22Rv1 (cell line): ENCODE measurements around the gene GATAD2B.
"Not testable (repeated sequence)": the region's sequence is repeated elsewhere in the genome, so short reads cannot be mapped to it uniquely, and the experiment has no call there.

Source experiments
- H3K27ac ChIP-seq: fragments of 450-650 bp; 2 replicates; pipeline ENCODE4 v1.5.1; 2017
- CTCF ChIP-seq: fragments of 450-650 bp; IDR thresholded peaks from 2 replicates; pipeline ENCODE4 v1.5.1; 2017; ENCODE audit warnings: mild to moderate bottlenecking
- ZFX ChIP-seq: fragments of 450-650 bp; IDR thresholded peaks from 2 replicates; pipeline ENCODE4 v1.6.1; 2017; ENCODE audit warnings: antibody characterized with exemption, borderline replicate concordance

Gene GATAD2B

GRCh38 chr1:153770797-153771196 is 152.0 kb downstream of the GATAD2B start:
- no peak for TF ChIP-seq ZFX
- TF ChIP-seq CTCF, result no peak

GRCh38 chr1:153769221-153769620 is 153.6 kb downstream of the GATAD2B start:
- TF ChIP-seq CTCF (no peak), ZFX (no peak)
- H3K27ac ChIP-seq, result peak overlapping the region; percentile 37

More at GRCh38 chr1:153770797-153771196, 152.0 kb downstream of the GATAD2B start:
- H3K27ac ChIP-seq, result no peak overlapping the region

GRCh38 chr1:153768316-153769181 is 154.2 kb downstream of the GATAD2B start:
- H3K27ac ChIP-seq, result peak overlapping the region; percentile 37
- TF ChIP-seq ZFX, result no peak
- no peak for TF ChIP-seq CTCF

GRCh38 chr1:153767519-153767918 is 155.3 kb downstream of the GATAD2B start:
- peak overlapping the region; percentile 37 for H3K27ac ChIP-seq

GRCh38 chr1:153766663-153767062 is 156.1 kb downstream of the GATAD2B start:
- not testable (repeated sequence) for H3K27ac ChIP-seq

More at GRCh38 chr1:153767519-153767918, 155.3 kb downstream of the GATAD2B start:
- no peak for TF ChIP-seq CTCF

GRCh38 chr1:153764310-153764709 is 158.5 kb downstream of the GATAD2B start:
- no peak overlapping the region for H3K27ac ChIP-seq
- no peak for TF ChIP-seq ZFX
- TF ChIP-seq CTCF, result no peak

GRCh38 chr1:153763365-153764225 is 159.2 kb downstream of the GATAD2B start:
- no peak overlapping the region for H3K27ac ChIP-seq
- TF ChIP-seq ZFX, result no peak
- TF ChIP-seq CTCF, result no peak
